Sigmoid colon (tissue), 7 donors: ENCODE data around the gene ADRA2B. TPM values are rescaled to one million over a fixed set of nuclear protein-coding genes. Genes with fewer than 3 reads are reported as not detected.

ENCODE experiments used
- DNase-seq: peaks from one replicate; pipeline ENCODE4 v3.0.0-alpha.2; 2019
- H3K27ac ChIP-seq, 4 donors: fragments of 200-600 bp; sonication (generic); one replicate each; pipeline ENCODE4 v1.5.1; 2016 to 2019; ENCODE audit warnings: mild to moderate bottlenecking in 1 of 4
- H3K27me3 ChIP-seq, 3 donors: fragments of 200-600 bp; sonication (generic); one replicate each; pipeline ENCODE4 v1.5.1; 2019; ENCODE audit warnings: mild to moderate bottlenecking in 1 of 3
- H3K36me3 ChIP-seq, 4 donors: fragments of 200-600 bp; sonication (generic); one replicate each; pipeline ENCODE4 v1.5.1; 2016 to 2019
- H3K4me1 ChIP-seq, 4 donors: fragments of 200-600 bp; sonication (generic); one replicate each; pipeline ENCODE4 v1.5.1; 2017 to 2019
- H3K4me3 ChIP-seq, 4 donors: fragments of 200-600 bp; sonication (generic); one replicate each; pipeline ENCODE4 v1.5.1; 2017 to 2019; ENCODE audit warnings: mild to moderate bottlenecking in 2 of 4, moderate library complexity in 1 of 4
- H3K9me3 ChIP-seq, 4 donors: fragments of 200-600 bp in 3 of 4; sonication (generic) in 3 of 4; one replicate each; pipeline versions ENCODE4 v1.5.1 to v1.6.1; 2013 to 2019
- CTCF ChIP-seq, 4 experiments: fragments of 450-650 bp in 3 of 4; fragments of 200-600 bp in 1 of 4; IDR thresholded peaks; one replicate each; pipeline ENCODE4 v1.5.1; 2016 to 2019; ENCODE audit warnings: antibody characterized with exemption in 4 of 4, mild to moderate bottlenecking in 3 of 4, moderate library complexity in 2 of 4
- EP300 ChIP-seq, 4 donors: sonication (generic); formaldehyde crosslinking; IDR thresholded peaks; one replicate each; pipeline ENCODE4 v1.6.1; 2017; ENCODE audit warnings: antibody characterized with exemption in 4 of 4
- POLR2A ChIP-seq, 2 donors: fragments of 450-650 bp; IDR thresholded peaks; one replicate each; pipeline ENCODE4 v1.6.1; 2016; ENCODE audit warnings: antibody characterized with exemption in 2 of 2, mild to moderate bottlenecking in 2 of 2, moderate library complexity in 2 of 2
- POLR2AphosphoS5 ChIP-seq, 4 donors: sonication (generic); formaldehyde crosslinking; IDR thresholded peaks; one replicate each; pipeline ENCODE4 v1.6.1; 2017; ENCODE audit warnings: antibody characterized with exemption in 4 of 4
- WGBS, 2 donors: extraction: QIAGEN DNeasy Blood & Tissue Kit; methylation state at CpG; one replicate each; pipeline ENCODE4 v1.1.7; 2013; 5-methylcytosine and 5-hydroxymethylcytosine counted together
- intact Hi-C: fragments of 100-400 bp; cut with DNase I; formaldehyde crosslinking; loops from one replicate; pipeline ENCODE4 v1.15.1; 2023
- polyA plus RNA-seq, 3 donors: library from polyadenylated mRNA; stranded (reverse); fragments of 200-250 nt; gene quantifications; one replicate each; pipeline ENCODE4 v1.2.3, GENCODE V29; 2013
- total RNA-seq, 4 donors: library from RNA; depleted of rRNA; stranded (reverse); fragments of >200 nt; gene quantifications; one replicate each; pipeline ENCODE4 v1.1.0, GENCODE V29; 2016
- donor health status: healthy with polysubstance abuse.
- donor health status: Bipolar disorder and iron deficiency.
- donor health status: healthy.

The ADRA2B gene
- total and polyA plus RNA-seq, 7 donors: under 0.01 to 1.4 (median 0.54) TPM; not detected in 1

GRCh38 chr2:96150007-96150640 lies 33.8 kb upstream of the ADRA2B start:
- no peaks in the 10 kb centered on the region for H3K9me3 ChIP-seq
- TF ChIP-seq EP300 (IDR thresholded peaks at IDR 0.05): no peak
- no peak for TF ChIP-seq POLR2AphosphoS5 (IDR thresholded peaks at IDR 0.05)
- peak; percentile 48 for DNase-seq
- no peaks in the 10 kb centered on the region for H3K36me3 ChIP-seq
- H3K27ac ChIP-seq: no peak overlapping the region
- WGBS, 2 donors: 94 to 97% methylated on average over 6 of the region's 6 CpGs
- H3K4me3 ChIP-seq: no peak overlapping the region
- H3K4me1 ChIP-seq: peaks cover 0 to 8% (median 5%) of the 10 kb centered on the region in 4 donors
- H3K27me3 ChIP-seq: peaks cover 0 to 9% (median 0%) of the 10 kb centered on the region in 3 donors
- intact Hi-C loops: no loop called here

DNA sequence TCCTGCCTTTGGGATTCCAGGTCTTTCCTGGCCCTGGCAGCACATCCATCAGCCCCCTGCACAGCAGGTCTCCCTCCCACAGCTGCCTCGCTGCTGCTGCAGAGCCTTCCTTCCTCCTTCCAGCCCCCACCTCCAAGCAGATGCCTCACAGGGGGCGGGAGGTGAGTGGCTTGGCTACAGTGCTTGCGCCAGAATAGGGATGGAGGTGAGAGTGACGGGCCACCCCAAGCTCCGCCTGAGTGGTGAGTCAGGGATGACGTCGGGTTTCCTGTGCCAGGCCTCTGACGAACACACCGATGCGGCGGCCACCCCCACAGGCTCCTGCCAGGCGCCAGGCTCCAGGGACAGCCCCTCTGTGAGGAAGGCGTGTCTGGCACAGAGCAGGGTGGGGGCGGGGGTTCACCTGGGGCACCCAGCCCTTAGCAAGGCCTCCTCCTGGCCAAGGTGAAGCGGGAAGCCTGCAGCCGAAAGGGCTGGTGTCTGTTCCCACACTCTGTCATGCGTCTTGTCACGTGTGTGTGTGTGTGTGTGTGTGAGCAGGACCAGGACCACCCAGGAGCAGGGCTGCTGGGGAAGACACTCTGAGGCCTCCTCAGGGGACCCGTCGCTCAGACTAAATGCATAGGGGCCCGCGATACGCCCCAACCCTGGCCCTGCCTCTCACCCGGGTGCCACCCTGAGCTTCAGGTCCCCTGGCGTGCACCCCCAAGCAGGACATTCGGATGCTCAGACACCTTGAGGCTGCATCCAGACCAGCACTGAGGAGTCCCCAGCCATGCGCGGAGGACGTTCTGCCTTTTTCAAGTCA lies 32.2 kb upstream of the ADRA2B start:
- no peak for TF ChIP-seq CTCF (IDR thresholded peaks at IDR 0.05)
- TF ChIP-seq EP300 (IDR thresholded peaks at IDR 0.05): no peak
- peak in 1 of 4 donors; percentile 46 for TF ChIP-seq POLR2AphosphoS5 (IDR thresholded peaks at IDR 0.05)
- no peak for TF ChIP-seq POLR2A (IDR thresholded peaks at IDR 0.05)
- Histone ChIP-seq H3K36me3 (no peaks in the 10 kb centered on the region), H3K4me3 (no peak overlapping the region), H3K9me3 (no peaks in the 10 kb centered on the region), H3K27me3 (peaks cover 0 to 9% (median 0%) of the 10 kb centered on the region in 3 donors), H3K4me1 (peaks cover 0 to 17% (median 15%) of the 10 kb centered on the region in 4 donors), H3K27ac (no peak overlapping the region)
- peak; percentile 82 for DNase-seq
- 36 to 53% methylated on average over 29 of the region's 29 CpGs for WGBS, 2 donors
- intact Hi-C loops: no loop called here

- Histone ChIP-seq H3K9me3 (no peaks in the 10 kb centered on the region), H3K36me3 (no peaks in the 10 kb centered on the region), H3K27me3 (peaks cover 0 to 9% (median 0%) of the 10 kb centered on the region in 3 donors), H3K27ac (no peak overlapping the region), H3K4me1 (peaks cover 0 to 17% (median 15%) of the 10 kb centered on the region in 4 donors), H3K4me3 (no peak overlapping the region)
- intact Hi-C loops: no loop called here
- peak; percentile 34 for DNase-seq
- WGBS, 2 donors: 77 to 82% methylated on average over 9 of the region's 9 CpGs
- TF ChIP-seq POLR2A (IDR thresholded peaks at IDR 0.05) (no peak), EP300 (IDR thresholded peaks at IDR 0.05) (no peak), CTCF (IDR thresholded peaks at IDR 0.05) (no peak), POLR2AphosphoS5 (IDR thresholded peaks at IDR 0.05) (no peak)
Measured at GRCh38 chr2:96147593-96148201, 31.3 kb upstream of the ADRA2B start.

DNA sequence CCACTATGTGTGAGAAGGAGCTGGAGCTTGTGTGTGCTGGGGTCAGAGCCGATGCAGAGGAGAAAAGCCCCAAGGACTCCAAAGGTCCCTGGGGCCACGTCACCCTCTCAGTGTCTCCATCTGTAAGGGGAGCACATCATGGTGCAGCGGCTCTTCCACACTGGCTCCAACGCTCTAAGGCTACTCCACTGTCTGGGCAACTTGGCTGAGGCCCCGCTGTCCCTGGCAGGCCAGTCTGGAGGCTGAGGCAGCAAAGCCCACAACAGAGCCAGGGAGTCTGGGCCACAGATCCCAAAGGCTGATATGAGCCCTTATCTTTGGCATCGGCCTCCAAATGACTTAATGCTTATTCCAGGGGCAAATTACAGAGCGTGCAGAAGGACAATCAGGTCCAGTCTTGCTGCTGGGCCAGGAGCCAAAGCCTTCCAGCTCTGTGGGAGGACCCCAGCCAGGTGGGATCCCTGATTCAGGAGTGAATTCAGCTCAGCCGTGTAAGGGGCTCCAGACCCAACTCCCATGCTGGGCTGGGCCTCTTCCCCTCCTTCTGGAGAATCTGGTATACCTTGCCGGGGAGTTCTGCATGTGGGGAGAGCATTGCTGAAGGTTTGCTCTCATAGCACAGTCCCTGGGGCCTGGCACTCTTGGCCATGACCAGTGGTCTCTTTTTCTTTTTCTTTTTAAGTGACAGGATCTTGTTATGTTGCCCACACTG lies 30.7 kb upstream of the ADRA2B start:
- intact Hi-C loops: no loop called here
- peak overlapping the region in 1 of 4 donors; percentile 60 for H3K27ac ChIP-seq
- TF ChIP-seq EP300 (IDR thresholded peaks at IDR 0.05) (no peak), POLR2A (IDR thresholded peaks at IDR 0.05) (no peak), POLR2AphosphoS5 (IDR thresholded peaks at IDR 0.05) (no peak), CTCF (IDR thresholded peaks at IDR 0.05) (no peak)
- H3K9me3 ChIP-seq: no peaks in the 10 kb centered on the region
- no peaks in the 10 kb centered on the region for H3K36me3 ChIP-seq
- H3K4me1 ChIP-seq: peaks cover 0 to 17% (median 15%) of the 10 kb centered on the region in 4 donors
- H3K27me3 ChIP-seq: peaks cover 0 to 9% (median 0%) of the 10 kb centered on the region in 3 donors
- peak; percentile 59 for DNase-seq
- no peak overlapping the region for H3K4me3 ChIP-seq
- WGBS, 2 donors: 80 to 81% methylated on average over 9 of the region's 9 CpGs
